RWPE1 (cell line): ENCODE results near the gene APBA2.

Source experiments
- CTCF ChIA-PET: fragments of 350-600 bp; sonication (Branson Sonifier 250); formaldehyde crosslinking; extraction: SDS; loops from one replicate; lab custom pipeline; 2021; lab: Yijun Ruan, JAX
- POLR2A ChIA-PET: fragments of 400-600 bp; formaldehyde crosslinking; extraction: SDS; loops from one replicate; lab custom pipeline; 2020; ENCODE audit warnings: antibody characterized with exemption; ENCODE audit not compliant: low non-redundant PET; lab: Yijun Ruan, JAX
- DNase-seq: peaks from one replicate; pipeline ENCODE4 v3.0.0; 2012; ENCODE audit warnings: low spot score
- H3K27ac ChIP-seq: fragments of 450-650 bp; 2 replicates; pipeline ENCODE4 v1.5.1; 2017
- TF ChIP-seq, protein P1 (sequence below): fragments of 450-650 bp; conservative IDR thresholded peaks from 2 replicates; pipeline ENCODE4 v1.5.1; 2017; ENCODE audit warnings: low read depth, mild to moderate bottlenecking

APBA2 gene

GRCh38 chr15:28994831-28995596 is 109.2 kb downstream of the APBA2 start:
- no peak for DNase-seq
- POLR2A ChIA-PET, result no interaction called here
- CTCF ChIA-PET, result no interaction called here
- no peak overlapping the region for H3K27ac ChIP-seq
- TF ChIP-seq, protein P1, sequence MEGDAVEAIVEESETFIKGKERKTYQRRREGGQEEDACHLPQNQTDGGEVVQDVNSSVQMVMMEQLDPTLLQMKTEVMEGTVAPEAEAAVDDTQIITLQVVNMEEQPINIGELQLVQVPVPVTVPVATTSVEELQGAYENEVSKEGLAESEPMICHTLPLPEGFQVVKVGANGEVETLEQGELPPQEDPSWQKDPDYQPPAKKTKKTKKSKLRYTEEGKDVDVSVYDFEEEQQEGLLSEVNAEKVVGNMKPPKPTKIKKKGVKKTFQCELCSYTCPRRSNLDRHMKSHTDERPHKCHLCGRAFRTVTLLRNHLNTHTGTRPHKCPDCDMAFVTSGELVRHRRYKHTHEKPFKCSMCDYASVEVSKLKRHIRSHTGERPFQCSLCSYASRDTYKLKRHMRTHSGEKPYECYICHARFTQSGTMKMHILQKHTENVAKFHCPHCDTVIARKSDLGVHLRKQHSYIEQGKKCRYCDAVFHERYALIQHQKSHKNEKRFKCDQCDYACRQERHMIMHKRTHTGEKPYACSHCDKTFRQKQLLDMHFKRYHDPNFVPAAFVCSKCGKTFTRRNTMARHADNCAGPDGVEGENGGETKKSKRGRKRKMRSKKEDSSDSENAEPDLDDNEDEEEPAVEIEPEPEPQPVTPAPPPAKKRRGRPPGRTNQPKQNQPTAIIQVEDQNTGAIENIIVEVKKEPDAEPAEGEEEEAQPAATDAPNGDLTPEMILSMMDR, result no peak

GRCh38 chr15:28995705-28996104 is 109.9 kb downstream of the APBA2 start:
- TF ChIP-seq, protein P1, result no peak
- CTCF ChIA-PET, result no interaction called here
- POLR2A ChIA-PET, result no interaction called here

DNA sequence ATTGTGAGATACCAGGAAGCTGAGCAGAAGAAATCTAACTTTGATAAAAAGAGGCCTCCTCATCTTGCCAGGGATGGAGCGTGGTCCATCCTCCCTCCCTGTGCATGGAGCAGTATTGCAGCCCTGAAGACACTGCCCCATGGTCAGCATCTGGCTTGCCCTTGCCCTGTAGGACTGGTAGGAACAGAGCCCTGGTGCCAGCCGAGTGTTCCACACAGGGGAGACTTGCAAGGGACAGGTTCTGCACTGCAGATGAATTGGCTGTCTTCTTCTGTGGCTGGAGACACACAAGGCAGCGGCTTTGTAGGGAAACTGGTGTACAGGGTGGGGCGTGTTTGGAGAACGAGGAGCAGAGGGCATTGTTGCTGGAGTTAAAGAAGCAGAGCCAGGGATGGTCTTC is 110.5 kb downstream of the APBA2 start:
- H3K27ac ChIP-seq, result no peak overlapping the region
- TF ChIP-seq, protein P1, result no peak
- no peak for DNase-seq
- ChIA-PET POLR2A (no interaction called here), CTCF (no interaction called here)

More at GRCh38 chr15:28995705-28996104, 109.9 kb downstream of the APBA2 start:
- no peak for DNase-seq
- no peak overlapping the region for H3K27ac ChIP-seq

DNA sequence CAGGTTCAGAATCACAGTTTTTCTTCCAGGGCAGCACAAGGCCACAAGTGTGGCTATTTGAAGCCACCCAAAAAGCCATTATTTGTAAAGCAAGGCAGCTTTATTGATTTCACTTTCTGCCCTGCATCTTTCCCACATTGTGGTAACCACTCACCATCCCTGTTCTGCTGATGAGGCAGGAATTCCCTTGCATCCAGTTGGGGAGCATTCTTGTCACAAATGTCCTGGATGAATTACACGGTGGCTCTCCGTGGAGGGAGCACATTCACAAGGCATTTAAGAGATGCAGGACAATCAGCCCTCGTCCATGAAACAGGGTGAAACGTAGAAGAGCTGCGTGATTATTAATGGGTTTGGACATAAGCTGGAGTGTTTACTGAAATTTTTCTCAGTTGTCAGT is 111.2 kb downstream of the APBA2 start:
- TF ChIP-seq, protein P1, result no peak
- ChIA-PET CTCF (no interaction called here), POLR2A (interaction anchor here (0.5 kb wide), 1 partner anchor 16 kb away, joined by 6 read pairs; no protein-coding TSS in a partner anchor)
- no peak for DNase-seq
- no peak overlapping the region for H3K27ac ChIP-seq

GRCh38 chr15:28997791-28998190 is 112.0 kb downstream of the APBA2 start:
- no peak overlapping the region for H3K27ac ChIP-seq
- TF ChIP-seq, protein P1, result no peak
- no peak for DNase-seq
- CTCF ChIA-PET, result interaction anchor here (0.9 to 1.8 kb wide), 2 partner anchors 51 to 106 kb away, joined by 4 read pairs; no protein-coding TSS in a partner anchor
- POLR2A ChIA-PET, result no interaction called here

DNA sequence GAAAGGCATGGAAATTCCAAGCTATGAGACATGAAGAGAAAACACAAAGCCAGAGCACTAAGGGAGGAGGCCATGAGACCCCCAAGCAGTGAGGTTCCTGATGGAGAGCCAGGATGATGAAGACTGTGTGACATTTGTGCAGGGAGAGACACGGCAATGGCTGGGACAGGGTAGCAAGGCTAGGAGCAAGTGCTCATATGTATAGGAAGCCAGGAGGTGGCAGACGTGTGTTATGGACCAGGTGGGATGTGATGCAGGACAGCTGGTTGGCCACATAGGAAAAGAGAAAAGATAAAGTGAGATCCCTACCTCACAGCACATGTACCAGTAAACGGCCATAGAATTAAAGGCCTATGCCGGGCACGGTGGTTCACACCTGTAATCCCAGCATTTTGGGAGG is 112.7 kb downstream of the APBA2 start:
- TF ChIP-seq, protein P1, result no peak
- POLR2A ChIA-PET, result no interaction called here
- no peak overlapping the region for H3K27ac ChIP-seq
- DNase-seq, result no peak
- CTCF ChIA-PET, result interaction anchor here (1.0 to 1.8 kb wide), 2 partner anchors 103 to 106 kb away, joined by 3 to 4 read pairs; no protein-coding TSS in a partner anchor
